Stimulated activated CD8-positive, alpha-beta memory T cell treated with anti-CD3 and anti-CD28 coated beads, Interleukin-12 subunit alpha, Interleukin-12 subunit beta, amount 100 ng/mL, for 24 hours (primary cell): ENCODE data around the gene CAVIN1.
"Not testable (repeated sequence)": the region's sequence is repeated elsewhere in the genome, so short reads cannot be mapped to it uniquely, and the experiment has no call there.

ENCODE experiments used
- DNase-seq: peaks from one replicate; pipeline ENCODE4 v3.0.0-alpha.2; 2020; ENCODE audit errors: extremely low read depth

Gene CAVIN1

GRCh38 chr17:42422958-42423712 is at the start of gene CAVIN1:
CAVIN1 (minus strand) TSS chr17:42423256; CDS start chr17:42423097, 159 bp downstream.
- DNase-seq: no peak

- DNase-seq: no peak
Measured at GRCh38 chr17:42467889-42468288, 44.8 kb upstream of the CAVIN1 start.

GRCh38 chr17:42463976-42464400 is 40.9 kb upstream of the CAVIN1 start:
- DNase-seq: no peak

- no peak for DNase-seq
Measured at GRCh38 chr17:42460371-42460770, 37.3 kb upstream of the CAVIN1 start.

GRCh38 chr17:42459801-42460281 is 36.8 kb upstream of the CAVIN1 start:
- DNase-seq: no peak

GRCh38 chr17:42459256-42459800 is 36.3 kb upstream of the CAVIN1 start:
- DNase-seq: no peak

GRCh38 chr17:42458497-42459255 is 35.6 kb upstream of the CAVIN1 start, which contains the start of gene ATP6V0A1:
ATP6V0A1 (plus strand) TSS chr17:42458878; CDS start chr17:42460895, 2,017 bp downstream.
- peak; percentile 73 for DNase-seq

- DNase-seq: no peak
Measured at GRCh38 chr17:42457107-42457792, 34.2 kb upstream of the CAVIN1 start.

GRCh38 chr17:42456223-42457106 is 33.4 kb upstream of the CAVIN1 start:
- DNase-seq: no peak

GRCh38 chr17:42454987-42455386 is 31.9 kb upstream of the CAVIN1 start:
- DNase-seq: not testable (repeated sequence)

GRCh38 chr17:42453439-42453838 is 30.4 kb upstream of the CAVIN1 start:
- DNase-seq: no peak

GRCh38 chr17:42451270-42451669 is 28.2 kb upstream of the CAVIN1 start:
- not testable (repeated sequence) for DNase-seq

- not testable (repeated sequence) for DNase-seq
Measured at GRCh38 chr17:42449838-42450237, 26.8 kb upstream of the CAVIN1 start.

GRCh38 chr17:42449176-42449575 is 26.1 kb upstream of the CAVIN1 start:
- not testable (repeated sequence) for DNase-seq

- DNase-seq: no peak
Measured at GRCh38 chr17:42442196-42442565, 19.1 kb upstream of the CAVIN1 start.

GRCh38 chr17:42441371-42442195 is 18.5 kb upstream of the CAVIN1 start:
- DNase-seq: no peak

GRCh38 chr17:42438600-42439567 is 15.8 kb upstream of the CAVIN1 start:
- DNase-seq: no peak

- no peak for DNase-seq
Measured at GRCh38 chr17:42436391-42436790, 13.3 kb upstream of the CAVIN1 start.

- DNase-seq: no peak
Measured at GRCh38 chr17:42431758-42432161, 8.7 kb upstream of the CAVIN1 start.
